Endothelial cell of umbilical vein (primary cell): ENCODE measurements around the gene SVEP1.

Source experiments
- EZH2 ChIP-seq: IDR thresholded peaks from 2 replicates; pipeline ENCODE4 v1.6.1; 2012; ENCODE audit warnings: borderline replicate concordance, low read depth, mild to moderate bottlenecking, moderate library complexity, low read length, inconsistent platforms; ENCODE audit not compliant: severe bottlenecking
- JUN ChIP-seq: IDR thresholded peaks from 2 replicates; pipeline ENCODE4 v1.6.1; 2011; ENCODE audit warnings: borderline replicate concordance, low read depth; ENCODE audit not compliant: insufficient read length, insufficient read depth
- MYC ChIP-seq: IDR thresholded peaks from one replicate; pipeline ENCODE4 v1.6.1; 2011; ENCODE audit warnings: mild to moderate bottlenecking, low read depth, low read length
- POLR2A ChIP-seq: IDR thresholded peaks from 2 replicates; pipeline ENCODE4 v1.6.1; 2012; ENCODE audit warnings: low read depth, mild to moderate bottlenecking, control low read depth, low read length
- POLR2AphosphoS5 ChIP-seq: IDR thresholded peaks from 2 replicates; pipeline ENCODE4 v1.6.1; 2012; ENCODE audit warnings: low read depth, mild to moderate bottlenecking, control low read depth, low read length, moderate library complexity; ENCODE audit not compliant: insufficient read depth
- TF ChIP-seq, protein P1 (sequence below), 2 donors: IDR thresholded peaks; 1 replicate in 1 of 2; 2 replicates in 1 of 2; pipeline ENCODE4 v1.5.1; 2011; ENCODE audit warnings: low read length in 2 of 2, mild to moderate bottlenecking in 2 of 2, moderate library complexity in 2 of 2, control low read depth in 1 of 2, inconsistent platforms in 1 of 2, low read depth in 1 of 2; ENCODE audit not compliant: insufficient read depth in 1 of 2; ENCODE audit errors: extremely low read depth in 1 of 2
- TF ChIP-seq, protein P2 (sequence below): IDR thresholded peaks from 2 replicates; pipeline ENCODE4 v1.6.1; 2011; ENCODE audit not compliant: insufficient read depth, insufficient read length

DNA sequence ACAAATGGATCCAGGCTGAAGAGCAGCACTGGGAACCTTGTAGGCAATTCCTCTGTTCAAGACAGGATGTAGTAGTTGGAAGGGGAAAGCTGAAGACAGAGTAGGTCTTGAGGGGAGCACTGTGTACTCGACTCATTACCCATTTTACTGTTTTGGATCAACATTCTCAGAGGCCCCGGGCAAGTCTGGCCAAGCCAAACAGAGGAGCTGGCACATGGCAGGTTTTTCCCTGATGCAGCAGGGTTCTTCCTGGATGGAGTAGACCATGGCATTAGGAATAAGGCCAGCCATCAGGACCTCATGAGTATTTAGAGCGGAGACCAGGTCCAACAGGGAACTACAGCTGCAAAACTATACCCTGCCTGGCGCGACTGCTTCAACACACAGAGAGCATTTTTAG is 4.4 kb downstream of the SVEP1 start:
- TF ChIP-seq, protein P1, sequence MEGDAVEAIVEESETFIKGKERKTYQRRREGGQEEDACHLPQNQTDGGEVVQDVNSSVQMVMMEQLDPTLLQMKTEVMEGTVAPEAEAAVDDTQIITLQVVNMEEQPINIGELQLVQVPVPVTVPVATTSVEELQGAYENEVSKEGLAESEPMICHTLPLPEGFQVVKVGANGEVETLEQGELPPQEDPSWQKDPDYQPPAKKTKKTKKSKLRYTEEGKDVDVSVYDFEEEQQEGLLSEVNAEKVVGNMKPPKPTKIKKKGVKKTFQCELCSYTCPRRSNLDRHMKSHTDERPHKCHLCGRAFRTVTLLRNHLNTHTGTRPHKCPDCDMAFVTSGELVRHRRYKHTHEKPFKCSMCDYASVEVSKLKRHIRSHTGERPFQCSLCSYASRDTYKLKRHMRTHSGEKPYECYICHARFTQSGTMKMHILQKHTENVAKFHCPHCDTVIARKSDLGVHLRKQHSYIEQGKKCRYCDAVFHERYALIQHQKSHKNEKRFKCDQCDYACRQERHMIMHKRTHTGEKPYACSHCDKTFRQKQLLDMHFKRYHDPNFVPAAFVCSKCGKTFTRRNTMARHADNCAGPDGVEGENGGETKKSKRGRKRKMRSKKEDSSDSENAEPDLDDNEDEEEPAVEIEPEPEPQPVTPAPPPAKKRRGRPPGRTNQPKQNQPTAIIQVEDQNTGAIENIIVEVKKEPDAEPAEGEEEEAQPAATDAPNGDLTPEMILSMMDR (IDR thresholded peaks at IDR 0.05; ENCODE audit: extremely low read depth in 1 of 2, insufficient read depth in 1 of 2, low read depth in 1 of 2, low read length in 2 of 2) = no peak
- TF ChIP-seq POLR2A (no peak), POLR2AphosphoS5 (no peak), EZH2 (no peak), JUN (no peak), MYC (no peak)
- TF ChIP-seq, protein P2, sequence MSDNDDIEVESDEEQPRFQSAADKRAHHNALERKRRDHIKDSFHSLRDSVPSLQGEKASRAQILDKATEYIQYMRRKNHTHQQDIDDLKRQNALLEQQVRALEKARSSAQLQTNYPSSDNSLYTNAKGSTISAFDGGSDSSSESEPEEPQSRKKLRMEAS = no peak
